Dedifferentiated amniotic fluid mesenchymal stem cell (primary cell): ENCODE data around the gene CD226.
"Not testable (repeated sequence)": the region's sequence is repeated elsewhere in the genome, so short reads cannot be mapped to it uniquely, and the experiment has no call there.

Source experiments
- DNase-seq: peaks from one replicate; pipeline ENCODE4 v3.0.0-alpha.2; 2016; ENCODE audit errors: extremely low spot score

The CD226 gene

GRCh38 chr18:69908838-69909237 is 38.8 kb downstream of the CD226 start:
- no peak for DNase-seq

DNA sequence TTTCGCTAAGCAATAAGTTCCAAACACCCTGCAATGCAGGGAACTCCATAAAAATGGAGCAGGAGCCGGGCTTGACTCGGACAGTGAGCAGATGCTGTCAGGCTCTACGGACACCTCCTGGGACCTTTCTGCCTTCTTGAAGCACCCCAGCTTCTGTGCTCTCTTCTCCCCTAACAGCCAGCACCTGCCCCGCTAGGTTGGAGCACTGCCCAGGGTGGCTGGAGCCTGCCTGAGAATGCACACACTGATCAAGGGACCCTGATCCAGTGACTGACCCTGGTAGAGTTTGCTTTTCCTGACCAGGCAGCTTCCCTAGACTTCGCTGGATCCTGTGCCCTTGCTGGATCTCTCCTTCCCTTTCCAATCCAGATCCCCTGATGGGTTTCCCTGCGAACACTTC is 40.9 kb downstream of the CD226 start:
- DNase-seq: no peak

DNA sequence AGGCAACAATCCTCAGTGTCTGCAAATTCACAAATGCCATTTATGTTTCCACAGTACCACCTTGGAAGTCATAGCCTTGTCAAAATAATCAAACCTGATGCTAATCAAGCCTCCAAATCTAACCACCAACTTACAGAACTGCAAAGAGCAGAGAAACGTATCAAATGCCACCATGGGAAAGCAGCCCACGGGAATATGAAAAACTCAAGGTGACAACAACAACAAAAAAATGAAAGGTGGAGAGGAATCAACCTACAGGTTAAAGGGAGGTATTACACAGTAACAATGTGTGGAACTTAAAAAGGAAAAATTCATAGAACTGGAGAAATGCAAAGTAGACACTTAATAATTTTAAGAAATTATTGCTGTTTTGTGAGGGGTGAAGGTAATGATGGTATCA is 46.7 kb downstream of the CD226 start:
- DNase-seq: no peak

GRCh38 chr18:69899154-69899923 is 48.3 kb downstream of the CD226 start:
- DNase-seq: not testable (repeated sequence)

DNA sequence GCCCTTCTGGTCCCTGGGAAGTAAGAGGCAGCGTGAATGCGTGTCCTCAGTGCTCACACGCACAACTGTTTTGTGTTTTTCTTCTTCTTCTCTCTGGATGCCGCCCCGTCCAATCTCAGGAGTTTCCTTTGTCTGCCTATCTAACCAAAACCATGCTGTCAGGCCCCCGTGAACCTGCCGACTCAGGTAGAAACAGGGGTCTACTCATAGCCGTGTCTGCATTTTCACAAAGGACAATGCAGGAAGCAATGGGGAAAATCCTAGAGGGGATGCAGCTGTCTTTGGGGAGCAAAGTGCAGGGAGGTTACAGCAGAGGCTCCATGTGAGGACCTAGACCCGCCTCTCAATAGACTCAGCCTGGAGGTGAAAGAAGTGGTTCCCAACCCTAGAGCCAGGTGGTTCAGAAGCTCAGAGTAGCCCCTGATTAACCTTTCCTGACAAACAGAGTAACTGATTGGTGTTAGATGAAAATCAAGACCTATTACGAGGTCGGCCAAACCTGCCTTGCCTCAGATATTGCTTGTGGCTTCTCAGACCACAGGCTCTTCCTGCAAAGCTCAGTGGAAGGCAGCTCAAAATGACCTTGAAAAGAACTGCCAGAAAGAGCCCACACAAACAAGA is 49.3 kb downstream of the CD226 start:
- DNase-seq: no peak

DNA sequence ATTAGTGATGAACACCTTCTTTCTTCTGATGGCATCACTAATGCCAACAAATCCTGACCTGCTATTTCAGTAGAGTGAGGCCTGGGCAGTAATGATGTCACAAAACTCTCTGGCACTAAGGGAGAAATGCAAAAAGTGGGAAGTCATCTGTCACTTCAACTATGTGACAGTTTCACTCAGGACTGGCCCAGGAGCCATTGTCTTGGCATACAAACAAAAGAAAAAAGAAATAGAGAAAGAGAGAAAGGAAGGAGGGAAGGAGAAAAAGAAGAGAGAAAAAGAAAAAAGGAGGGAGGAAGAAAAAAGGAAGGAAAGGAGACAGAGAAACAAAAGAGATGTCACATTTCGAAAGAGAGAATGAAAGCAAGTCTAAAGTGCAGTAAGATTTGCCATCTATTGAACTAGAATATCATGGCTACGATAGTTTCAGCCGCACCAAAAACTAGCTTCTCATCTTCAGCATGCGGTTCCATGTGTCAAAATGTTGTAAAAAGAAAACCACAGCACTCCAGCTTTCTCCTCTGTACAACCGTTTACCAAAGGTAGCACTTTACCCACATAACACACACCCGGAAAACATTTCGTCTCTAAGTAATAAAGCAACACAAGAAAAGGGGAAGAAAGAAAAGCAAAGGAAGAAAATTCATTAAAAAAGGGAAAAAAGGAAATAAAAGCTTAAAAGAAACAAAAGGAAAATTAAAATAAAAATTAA is 50.1 kb downstream of the CD226 start:
- no peak for DNase-seq

DNA sequence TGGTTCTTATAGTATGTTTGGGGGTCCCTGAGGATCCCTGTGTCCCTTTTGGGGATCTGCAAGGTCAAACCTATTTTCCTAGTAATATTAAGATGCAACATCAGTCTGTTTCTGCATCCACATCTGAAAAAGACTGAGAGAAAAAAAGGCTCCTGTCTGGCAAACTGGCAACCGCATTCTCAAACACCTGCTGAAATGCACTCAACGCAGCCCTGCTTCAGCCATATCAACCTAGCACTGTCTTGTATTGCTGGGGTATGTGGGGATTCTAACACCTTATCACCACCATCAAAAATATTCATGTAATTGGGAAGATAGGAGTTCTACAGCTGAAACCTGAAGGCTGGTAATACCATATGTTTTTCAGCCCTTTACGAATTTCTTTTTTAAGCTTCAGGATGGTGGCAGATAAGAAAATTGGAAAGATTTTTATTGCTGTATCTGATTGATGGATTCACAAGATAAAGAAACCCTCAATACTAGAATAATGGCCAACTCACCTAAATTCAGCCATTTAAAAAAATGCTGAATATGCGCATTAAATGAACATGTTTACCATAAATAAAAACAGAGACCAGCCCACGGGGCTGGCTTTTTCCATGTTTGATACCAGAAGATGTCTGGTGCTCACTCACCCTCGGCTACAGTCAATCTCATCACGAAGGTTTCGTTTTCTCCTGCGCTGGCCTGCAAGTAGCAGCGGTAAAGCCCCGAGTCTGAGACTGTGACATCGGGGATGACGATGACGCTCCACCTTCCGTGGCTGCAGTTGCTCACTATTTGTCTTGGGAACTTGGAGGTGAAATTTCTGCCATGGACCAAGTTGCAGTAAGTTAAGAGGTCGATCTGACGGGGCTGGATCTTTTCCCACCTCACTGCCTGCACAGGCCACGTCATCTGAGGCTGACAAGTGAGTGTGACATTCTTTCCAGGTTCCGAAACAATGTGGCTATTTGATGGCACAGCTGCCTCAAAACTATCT is 52.3 kb downstream of the CD226 start:
- no peak for DNase-seq

GRCh38 chr18:69894467-69894866 is 53.2 kb downstream of the CD226 start:
- no peak for DNase-seq

DNA sequence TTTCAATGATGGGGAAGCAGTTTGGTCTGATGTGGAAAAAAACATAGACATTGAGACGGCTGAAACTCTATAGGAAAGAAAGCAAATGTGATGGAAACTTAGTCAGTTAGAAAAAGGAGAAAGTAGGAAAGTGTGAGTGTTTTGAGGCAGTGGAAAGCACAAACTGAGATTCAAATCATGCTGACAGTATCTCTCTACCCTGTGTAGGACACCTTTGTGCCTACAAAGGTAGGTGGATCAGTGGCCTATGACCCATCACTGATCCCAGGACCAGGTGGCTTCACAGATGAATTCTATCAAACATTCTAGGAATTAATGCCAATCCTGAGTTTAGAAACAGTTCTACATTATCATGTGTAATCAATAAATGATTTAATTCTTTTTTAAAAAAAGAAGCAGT is 57.1 kb downstream of the CD226 start:
- no peak for DNase-seq

GRCh38 chr18:69889009-69889408 is 58.7 kb downstream of the CD226 start:
- DNase-seq: no peak

- DNase-seq: no peak
Measured at GRCh38 chr18:69887256-69887655, 60.4 kb downstream of the CD226 start.

DNA sequence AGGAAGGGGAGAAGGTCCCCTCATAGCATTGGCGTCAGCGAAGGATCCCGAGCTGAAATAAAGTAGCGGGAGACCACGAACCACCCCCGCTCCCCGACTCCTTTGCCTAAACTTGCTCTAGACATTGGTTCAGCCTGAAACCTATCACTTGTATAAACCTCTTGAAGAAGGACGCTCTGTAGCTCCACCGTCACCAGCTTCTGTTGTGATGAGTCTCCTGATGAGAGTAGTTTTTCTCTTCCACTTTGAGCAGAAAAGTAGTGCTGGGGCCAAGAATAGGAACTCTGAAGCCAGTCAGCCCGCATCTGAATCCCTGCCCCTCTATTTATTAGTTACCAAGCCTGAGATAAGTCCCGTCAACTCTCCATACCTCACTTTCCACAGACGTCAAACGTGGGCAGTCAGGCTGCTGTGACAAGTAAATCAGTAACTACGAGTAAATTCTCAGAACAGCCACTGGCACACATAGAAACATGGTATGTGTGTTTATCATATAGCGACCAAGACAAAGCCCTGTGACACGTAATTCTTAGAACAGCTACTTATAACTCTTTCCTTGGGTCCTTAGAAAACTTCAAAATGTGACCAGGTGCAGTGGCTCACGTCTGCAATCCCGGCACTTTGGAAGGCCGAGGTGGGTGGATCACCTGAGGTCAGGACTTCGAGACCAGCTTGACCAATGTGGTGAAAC is 61.7 kb downstream of the CD226 start:
- DNase-seq: no peak

DNA sequence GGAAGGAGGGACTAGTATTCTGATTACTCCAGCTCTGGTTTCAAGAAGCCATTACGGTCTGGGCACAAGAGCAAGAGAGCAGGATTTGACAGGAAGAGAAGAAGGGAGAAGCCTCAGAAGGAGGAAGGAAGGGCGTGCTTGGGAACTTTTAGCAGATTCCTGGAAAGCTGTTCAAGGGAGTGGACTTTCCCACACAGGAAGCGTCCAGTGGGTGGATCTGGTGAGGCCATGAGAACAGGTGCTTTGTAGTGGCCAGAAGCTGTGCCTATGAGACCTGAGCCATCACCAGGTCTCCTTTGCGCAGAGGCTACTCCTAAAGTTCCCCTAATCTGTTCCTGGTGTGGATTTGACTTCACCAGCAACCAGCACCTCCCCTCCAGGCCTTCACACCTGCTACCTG is 62.3 kb downstream of the CD226 start:
- DNase-seq: no peak

DNA sequence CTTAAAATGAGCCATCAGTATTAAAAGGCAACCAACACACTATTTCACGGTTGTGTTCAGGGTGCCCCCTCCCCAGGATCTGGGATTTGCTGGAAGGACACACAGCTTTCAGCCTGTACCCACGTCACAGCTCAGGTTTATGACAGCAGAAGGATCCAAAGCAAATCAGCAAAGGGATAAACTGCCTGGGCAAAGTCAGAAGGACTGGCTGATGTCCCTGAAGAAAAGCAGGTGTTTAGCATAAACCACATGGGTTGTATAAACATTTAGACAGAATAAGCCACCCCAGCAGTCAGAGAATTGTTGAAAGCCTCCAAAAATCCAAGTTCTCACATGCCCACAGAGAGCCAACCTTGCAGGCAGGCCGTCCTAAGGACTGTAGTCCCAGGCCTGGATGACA is 63.9 kb downstream of the CD226 start:
- no peak for DNase-seq

DNA sequence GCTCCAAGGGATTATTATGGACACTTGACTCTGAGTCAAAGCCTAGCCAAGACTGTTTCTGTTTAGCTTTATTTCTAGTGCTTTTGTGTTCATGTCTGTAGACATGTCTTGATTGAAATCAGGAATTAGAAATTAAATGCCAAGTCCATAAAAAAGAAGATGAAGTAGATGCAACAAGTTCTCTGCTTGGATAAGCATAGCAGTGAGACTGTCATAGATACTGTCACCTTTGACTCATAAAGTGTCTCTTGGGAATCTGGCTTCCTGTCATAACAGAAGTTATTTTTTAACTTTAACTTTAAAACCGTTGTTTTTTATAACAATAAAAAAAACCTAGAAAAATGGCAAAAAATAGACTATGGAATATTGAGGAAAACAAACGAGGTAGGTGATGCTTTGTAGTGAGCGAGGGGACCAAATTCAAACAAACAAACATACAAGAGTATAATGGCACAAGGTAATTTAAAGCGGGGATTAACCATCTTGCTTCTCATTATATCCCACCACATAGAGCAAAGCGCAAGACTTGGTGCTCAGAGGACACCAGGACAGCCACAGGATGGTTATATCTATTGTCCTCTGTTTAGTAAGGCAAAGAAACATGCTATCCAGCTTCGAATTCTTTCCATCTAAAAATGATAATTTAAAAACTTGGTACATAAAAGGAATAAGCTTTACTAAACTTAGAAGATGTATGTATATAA is 64.6 kb downstream of the CD226 start:
- no peak for DNase-seq

- no peak for DNase-seq
Measured at GRCh38 chr18:69880083-69880482, 67.6 kb downstream of the CD226 start.

DNA sequence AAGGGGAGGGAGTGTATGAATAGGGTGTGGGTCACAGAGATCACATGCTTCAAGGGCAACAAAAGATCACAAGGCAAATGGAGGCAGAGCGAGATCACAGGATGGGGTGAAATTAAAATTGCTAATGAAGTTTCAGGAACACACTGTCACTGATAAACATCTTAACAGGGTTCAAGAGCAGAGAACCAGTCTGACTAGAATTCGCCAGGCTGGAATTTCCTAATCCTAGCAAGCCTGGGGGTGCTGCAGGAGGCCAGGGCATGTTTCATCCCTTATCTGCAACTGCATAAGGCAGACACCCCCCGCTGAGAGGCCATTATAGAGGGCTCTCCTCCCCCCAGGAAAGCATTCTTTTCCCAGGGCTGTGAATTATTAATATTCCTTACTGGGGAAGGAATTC is 68.6 kb downstream of the CD226 start:
- DNase-seq: not testable (repeated sequence)

DNA sequence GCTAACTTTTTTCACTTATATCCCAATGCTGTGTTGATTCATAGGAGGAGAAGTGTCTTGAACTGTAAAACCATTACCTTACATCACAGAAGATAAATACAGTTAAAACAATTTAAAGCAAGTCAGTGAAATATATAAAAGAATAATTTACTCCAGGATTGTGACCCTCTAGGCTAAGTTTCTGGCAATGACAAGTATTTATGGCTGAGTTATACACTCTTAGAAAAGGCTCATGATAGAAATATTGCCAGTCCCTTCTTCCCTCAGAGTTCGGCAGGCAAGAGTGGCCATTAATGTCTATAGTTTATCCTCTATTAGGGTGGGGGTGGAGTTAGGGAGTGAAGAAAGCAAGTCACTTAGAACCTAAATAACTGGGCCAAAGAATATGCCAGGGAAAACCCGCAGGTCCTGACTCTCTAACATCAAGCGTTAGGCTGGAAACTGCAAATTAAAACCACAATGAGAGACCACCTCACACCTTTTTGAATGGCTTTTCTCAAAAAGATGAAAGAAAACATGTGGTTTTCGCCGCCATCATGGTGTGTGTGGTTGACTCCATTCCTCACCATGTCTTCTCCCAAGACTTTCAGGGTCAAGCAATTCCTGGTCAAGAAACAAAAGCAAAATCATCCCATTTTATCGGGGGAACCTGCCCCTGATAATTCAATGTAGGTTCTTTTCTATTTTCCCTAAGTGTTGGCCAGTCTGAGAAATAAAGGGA is 69.3 kb downstream of the CD226 start:
- no peak for DNase-seq

DNA sequence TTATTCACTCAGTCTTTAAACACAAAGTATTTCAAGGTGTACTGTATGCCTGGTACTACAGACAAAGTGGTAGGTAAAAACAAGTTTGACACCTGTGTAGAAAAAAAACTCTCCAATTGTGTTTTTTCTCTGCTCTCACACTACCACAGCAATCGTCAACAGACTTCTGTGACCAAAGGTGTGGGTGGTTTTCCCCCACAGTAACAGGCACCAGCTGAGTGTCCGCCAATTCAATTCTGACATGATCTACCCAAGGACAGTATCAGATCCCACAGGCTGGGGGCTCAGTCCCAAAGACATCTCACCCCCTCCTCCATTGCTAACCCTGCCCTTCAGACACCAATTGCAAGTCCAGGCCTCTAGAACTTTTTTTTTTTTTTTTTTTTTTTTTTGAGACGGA is 71.2 kb downstream of the CD226 start:
- no peak for DNase-seq

GRCh38 chr18:69874058-69874457 is 73.6 kb downstream of the CD226 start:
- DNase-seq: no peak
